TTC549 (cell line): ENCODE results near the gene BRICD5.

Experiments
- FAIRE-seq: peaks from 2 replicates; lab custom pipeline; 2012; peaks lifted over from hg19 to GRCh38; lab: Jason Lieb, UNC

BRICD5 gene

DNA sequence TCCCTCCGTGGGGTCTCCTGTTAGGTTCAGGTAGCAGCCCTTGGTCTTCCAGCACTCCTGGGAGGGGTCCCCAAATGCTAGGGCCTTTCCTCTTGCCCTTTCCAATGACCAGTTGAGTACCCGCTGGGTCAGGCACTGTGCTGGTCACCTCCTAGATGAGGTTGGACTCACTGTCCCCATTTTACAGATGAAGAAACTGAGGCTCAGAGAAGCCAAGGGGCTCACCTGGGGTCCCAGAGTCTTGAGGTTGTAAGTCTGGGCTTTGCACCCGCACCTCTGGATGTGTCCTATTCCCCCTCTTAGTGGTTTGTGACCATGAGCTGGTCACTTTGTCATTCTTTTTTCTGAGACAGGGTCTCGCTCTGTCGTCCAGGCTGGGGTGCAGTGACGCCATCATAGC lies 12.9 kb downstream of the BRICD5 start:
- no peak for FAIRE-seq

GRCh38 chr16:2196981-2197511 lies 13.6 kb downstream of the BRICD5 start:
- FAIRE-seq: no peak

DNA sequence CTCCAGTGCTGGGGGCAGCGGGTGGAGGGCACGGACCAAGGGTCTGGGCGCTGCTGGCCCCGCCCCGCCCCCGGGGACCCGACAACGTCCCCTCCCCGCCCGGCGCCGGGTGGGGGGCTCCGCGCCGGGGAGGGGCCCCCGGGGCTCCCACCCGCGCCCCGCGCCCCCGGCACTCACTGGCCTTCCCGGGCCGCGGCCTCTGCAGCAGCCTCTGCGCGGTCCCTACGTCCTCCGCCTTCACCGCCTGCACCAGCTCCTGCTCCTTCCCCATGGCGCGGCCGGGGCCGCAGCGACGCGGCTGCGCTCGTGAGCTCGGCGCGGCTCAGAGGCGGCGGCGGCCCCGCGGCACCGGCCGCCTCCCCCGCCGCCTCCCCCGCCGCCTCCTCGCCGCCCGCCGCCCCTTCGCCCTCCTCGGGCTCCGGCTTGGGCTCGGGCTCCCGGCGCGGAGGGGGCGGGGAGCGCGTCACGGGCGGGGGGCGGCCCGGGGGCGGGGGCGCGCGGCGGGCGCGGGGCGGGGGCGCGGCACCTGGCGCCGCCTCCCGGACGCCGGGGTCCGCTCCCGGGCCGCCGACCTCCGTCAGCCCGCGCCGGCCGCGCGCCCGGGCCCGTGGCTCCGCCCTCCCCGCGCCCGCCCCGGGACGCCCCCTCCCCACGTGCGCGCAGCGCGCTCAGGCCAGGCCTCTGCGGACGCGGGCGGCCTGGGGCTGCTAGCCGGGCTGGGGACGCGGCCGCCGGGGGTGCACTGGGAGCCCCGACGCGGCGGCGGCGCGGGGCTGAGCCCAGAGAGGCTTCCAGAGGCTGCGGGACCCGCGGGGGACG lies 14.3 kb downstream of the BRICD5 start, which contains the start of gene CASKIN1:
CASKIN1 (minus strand) TSS at position 444 of the 819 bp plus-strand sequence; CDS start at position 271, 173 bp downstream.
- FAIRE-seq: no peak

DNA sequence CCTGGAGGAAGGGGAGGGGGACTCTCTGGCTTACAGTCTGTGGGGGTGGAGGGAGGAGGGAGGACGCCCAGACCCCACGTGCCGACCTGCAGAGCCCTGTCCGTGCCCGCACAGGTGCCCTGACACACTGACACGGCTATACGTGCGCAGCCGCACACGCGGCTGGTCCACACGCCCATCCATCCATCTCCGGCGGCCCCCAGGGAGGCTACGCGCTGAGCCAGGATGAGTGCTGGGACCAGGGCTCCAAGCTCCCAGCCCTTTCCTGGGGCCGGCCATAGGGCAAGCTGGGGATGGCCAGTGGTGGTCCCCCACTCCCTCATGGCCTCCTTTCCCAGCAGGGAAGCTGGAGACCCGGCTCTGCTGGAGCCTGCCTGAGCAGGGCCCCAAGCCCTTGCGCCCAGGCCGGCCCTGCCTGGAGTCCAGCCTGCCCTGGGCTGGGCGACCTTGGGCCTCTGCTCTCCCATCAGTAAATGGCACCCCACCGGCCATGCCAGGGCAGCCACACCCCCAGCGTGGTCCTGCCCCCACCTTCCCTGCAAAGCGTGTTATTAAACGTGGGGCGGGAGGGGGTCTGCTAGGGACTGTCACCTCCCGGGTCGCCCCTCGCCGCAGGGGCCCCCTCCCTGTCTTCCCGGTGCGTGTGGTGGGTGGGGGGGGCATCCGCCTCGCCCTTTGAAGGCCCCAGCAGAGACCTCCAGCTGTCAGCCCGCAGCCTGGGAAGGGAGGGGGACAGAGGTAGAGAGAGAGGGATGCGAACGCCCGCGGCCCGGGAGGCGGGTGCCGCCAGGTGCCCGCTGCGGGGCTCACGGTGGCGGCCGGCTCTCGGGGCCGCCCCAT lies 15.1 kb downstream of the BRICD5 start:
- no peak for FAIRE-seq

GRCh38 chr16:2194852-2195321 lies 15.8 kb downstream of the BRICD5 start:
- FAIRE-seq: no peak

DNA sequence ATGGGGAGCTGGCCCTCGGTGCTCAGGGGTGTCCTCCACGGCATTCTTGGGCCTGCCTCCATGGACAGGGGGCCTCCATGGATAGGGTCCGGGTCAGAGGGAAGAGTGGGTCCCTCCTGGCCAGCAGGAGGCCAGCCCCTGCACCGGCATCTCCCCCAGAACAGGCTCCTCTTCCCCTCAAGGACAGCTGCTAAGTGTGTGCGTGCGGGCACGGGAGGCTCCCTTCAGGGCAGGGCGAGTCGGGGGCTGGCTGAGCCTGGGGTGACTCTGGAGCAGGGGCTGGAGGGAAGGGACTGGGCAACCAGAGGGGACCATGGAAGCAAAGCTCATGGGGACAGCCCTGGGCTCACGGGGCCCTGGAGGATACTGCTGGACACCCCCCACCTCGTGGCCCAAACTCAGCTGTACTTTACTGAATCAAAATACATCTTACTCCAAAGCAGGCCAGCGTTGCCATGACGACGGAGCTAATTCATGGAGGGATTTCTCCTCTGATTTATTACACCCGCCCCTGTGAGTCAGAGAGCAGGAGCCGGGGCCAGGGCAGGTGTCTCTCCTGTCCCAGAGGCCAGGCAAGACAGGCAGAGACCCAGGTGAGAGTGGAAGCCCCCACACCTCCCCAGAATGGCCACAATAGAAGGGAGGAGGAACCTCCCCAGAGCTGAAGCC lies 16.4 kb downstream of the BRICD5 start:
- FAIRE-seq: no peak

DNA sequence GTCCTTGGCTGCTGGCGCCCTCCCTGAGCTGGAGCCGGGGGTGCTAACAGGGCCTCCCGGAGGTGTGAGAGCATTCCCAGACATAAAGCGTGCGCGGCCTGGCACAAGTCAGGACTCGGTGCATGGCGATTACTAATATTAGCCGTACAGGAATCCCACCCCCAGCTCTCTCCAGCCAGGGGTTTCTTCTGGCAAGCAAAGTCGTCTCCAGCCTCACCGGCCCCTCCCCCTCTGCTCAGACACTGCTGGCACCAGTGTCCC lies 19.3 kb downstream of the BRICD5 start:
- FAIRE-seq: no peak

GRCh38 chr16:2190659-2191445 lies 19.8 kb downstream of the BRICD5 start:
- no peak for FAIRE-seq

DNA sequence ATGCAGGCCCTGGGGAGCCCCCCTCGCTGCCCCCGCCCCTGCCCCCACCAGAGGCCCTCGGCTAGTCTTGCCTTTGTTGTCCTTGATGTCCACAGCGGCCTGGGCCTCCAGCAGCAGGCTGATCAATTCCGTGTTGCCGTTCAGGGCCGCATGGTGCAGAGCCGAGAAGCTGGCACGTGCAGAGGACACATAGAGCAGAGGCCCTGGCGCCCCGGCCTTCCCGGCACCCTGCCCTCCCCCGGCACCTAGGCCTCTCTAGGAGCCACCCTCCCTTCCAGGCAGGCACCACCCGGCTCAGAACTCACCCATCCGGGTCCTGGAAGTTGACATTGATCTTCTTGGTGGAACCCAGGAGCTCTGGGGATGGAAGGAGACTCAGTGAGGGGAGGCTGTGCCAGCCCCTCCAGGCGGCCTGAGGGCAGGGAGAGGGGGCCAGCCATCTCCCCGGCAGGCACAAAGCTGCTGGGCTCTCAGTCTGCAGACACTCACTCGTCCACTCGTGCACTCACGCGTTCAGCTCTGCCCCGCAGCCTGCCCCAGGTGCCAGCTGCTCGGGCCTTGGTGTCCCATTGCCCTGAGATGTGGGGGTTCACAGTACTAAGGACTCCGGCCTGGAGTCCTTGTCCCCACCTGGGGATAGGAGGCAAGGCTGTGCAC lies 20.5 kb downstream of the BRICD5 start:
- no peak for FAIRE-seq

DNA sequence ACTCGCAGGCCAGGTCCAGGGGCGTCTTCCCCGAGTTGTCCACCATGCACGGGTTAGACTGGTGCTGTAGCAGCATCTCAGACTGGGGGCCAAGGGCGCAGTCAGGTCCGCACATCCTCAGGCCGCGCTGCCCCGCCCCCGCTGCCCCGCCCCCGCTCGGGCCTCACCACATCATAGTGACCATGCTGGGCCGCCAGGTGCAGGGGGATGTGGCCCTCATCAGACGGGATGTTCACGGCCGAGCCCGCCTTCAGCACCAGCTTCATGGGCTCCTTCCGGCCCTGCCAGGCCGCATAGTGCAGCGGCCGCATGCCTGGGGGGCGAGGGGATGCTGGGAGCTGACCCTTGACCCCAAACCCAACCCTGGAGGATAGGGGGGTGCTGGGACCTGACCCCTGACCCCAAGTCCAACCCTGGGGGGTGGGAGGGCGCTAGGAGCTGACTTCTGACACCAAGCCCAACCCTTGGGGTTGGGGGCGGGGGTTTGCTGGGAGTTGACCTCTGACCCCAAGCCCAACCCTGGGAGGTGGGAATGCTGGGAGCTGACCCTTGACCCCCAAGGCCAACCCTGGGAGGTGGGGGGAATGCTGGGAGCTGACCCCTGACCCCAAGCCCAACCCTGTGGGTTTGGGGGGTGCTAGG lies 21.3 kb downstream of the BRICD5 start:
- FAIRE-seq: no peak

GRCh38 chr16:2188395-2188794 lies 22.3 kb downstream of the BRICD5 start:
- FAIRE-seq: no peak

GRCh38 chr16:2187212-2187611 lies 23.5 kb downstream of the BRICD5 start:
- no peak for FAIRE-seq

- no peak for FAIRE-seq
Observed at GRCh38 chr16:2186505-2186904, 24.2 kb downstream of the BRICD5 start.

DNA sequence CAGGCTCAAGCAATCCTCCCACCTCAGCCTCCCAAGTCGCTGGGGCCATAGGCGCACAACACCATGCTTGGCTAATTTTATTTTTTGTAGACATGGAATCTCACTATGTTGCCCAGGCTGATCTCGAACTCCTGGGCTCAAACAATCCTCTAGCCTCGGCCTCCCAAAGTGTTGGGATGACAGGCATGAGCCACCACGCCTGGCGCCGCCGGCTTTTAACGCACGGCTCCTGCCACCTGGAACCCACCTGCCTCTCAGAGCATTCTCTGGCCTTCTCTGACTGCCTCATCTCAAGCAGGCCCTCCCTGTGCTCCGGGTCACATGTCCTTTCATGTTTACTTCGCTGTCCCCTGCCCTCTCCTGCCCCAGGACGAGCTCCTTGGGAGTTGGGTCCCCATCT lies 24.6 kb downstream of the BRICD5 start:
- no peak for FAIRE-seq

GRCh38 chr16:2184962-2185361 lies 25.7 kb downstream of the BRICD5 start:
- FAIRE-seq: no peak

DNA sequence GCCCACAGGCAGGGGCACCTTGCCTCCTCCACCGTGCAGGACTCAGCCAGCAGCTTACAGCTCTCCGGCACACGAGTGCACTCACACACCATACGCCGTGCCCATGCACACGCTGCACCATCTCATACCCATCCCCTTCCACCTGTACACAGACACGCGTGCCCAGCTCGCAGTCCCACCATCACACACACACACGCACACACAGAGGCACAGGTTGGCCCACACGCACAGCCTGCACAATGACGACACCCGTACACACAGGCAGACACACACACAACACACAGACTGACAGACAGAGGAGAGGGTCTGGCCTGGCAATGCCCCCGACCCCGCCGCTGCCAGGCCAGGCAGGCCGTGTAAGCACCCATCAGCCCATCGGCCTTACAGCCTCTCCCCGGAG lies 26.3 kb downstream of the BRICD5 start:
- no peak for FAIRE-seq

DNA sequence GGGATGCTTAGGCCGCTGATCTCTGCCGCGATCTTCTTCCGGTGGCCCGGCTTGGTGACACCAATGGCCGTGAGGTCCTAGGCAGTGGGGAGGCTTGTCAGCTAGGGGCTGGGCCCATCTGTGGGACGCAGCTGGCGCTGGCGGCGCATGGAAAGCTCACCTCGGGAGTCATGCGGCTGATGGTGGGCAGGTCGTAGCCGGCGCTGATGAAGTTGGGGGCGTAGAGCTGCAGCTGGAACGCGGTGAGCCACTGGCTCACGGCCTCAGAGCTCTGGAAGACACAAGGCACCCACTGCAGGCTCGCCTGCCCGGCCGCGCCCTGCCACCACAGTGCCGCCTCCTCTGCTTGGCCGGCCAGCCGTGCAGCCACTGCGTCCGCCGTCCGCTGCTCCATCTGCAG lies 27.0 kb downstream of the BRICD5 start:
- no peak for FAIRE-seq

- no peak for FAIRE-seq
Observed at GRCh38 chr16:2181952-2182351, 28.7 kb downstream of the BRICD5 start.

GRCh38 chr16:2180962-2181923 lies 29.4 kb downstream of the BRICD5 start:
- FAIRE-seq: no peak

DNA sequence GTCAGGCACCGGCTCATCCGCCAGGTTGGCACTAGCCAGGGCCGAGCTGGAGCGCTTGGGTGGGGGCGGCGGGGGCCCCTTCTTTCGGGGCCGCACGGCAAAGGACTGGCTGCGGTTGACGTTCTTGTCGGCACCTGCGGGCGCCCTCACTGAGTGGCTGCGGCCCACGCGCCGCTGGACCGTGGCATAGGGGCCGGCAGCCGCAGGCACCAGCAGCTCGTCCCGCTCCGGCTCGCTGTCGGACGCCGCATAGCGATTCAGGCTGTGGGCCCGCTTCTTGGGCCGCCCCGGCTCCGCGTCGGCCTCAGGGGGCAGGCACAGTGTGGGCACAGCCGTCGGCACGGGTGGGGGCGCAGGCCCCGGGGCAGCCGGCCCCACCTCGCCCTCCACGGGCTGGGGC lies 30.2 kb downstream of the BRICD5 start:
- FAIRE-seq: no peak
